Measurements from ENCODE around the gene CD33.
A peak's percentile ranks its signal among the peaks of the same experiment; 100 is the strongest.

CD33 gene

DNA sequence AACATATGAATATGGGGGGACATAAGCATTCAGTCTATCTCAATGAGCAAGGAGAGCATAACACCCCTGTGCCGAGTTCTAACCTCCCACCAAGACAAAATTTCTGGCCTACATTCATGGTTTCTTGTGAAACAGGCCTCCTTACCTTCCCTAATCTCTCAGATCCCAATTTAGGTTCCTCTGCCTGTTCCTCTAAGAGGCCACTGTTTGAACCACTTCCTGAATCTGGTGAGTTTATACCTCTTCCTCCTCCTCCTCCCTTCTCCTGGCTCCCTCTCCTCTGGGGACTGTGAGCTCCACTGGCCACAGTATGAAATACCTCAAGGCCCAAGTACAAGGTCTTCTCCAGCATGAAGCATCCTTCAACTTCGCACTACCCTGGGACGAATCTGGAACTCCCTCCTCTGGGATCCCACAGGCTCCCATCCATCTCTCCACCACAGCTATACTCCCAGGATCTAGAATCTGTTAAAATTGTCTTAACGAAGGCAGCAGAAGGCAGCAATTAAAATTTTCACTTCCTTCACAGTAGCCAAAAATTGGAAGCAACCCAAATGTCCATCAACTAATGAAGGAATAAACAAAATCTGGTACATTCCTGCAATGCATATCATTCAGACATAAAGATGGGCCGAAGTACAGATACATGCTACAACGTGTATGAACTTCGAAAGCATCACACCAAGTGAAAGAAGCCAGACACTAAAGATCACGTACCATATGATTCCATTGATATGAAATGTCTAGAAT lies 18.2 kb downstream of the CD33 start:
- peaks cover 10% of the 10 kb centered on the region for H3K4me1 ChIP-seq (ENCODE audit: insufficient read depth, low read length, poor library complexity, severe bottlenecking)
- TF ChIP-seq, protein P1, sequence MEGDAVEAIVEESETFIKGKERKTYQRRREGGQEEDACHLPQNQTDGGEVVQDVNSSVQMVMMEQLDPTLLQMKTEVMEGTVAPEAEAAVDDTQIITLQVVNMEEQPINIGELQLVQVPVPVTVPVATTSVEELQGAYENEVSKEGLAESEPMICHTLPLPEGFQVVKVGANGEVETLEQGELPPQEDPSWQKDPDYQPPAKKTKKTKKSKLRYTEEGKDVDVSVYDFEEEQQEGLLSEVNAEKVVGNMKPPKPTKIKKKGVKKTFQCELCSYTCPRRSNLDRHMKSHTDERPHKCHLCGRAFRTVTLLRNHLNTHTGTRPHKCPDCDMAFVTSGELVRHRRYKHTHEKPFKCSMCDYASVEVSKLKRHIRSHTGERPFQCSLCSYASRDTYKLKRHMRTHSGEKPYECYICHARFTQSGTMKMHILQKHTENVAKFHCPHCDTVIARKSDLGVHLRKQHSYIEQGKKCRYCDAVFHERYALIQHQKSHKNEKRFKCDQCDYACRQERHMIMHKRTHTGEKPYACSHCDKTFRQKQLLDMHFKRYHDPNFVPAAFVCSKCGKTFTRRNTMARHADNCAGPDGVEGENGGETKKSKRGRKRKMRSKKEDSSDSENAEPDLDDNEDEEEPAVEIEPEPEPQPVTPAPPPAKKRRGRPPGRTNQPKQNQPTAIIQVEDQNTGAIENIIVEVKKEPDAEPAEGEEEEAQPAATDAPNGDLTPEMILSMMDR (conservative IDR thresholded peaks at IDR 0.05; ENCODE audit: low read length), result no peak
- TF ChIP-seq EZH2phosphoT487 (IDR thresholded peaks at IDR 0.05; ENCODE audit: borderline replicate concordance), result no peak
- no peaks in the 10 kb centered on the region for H3K79me2 ChIP-seq (ENCODE audit: insufficient read depth, low read length)
- H3K4me2 ChIP-seq (ENCODE audit: low read depth, low read length, poor library complexity, severe bottlenecking), result no peak overlapping the region
- H3K27me3 ChIP-seq (ENCODE audit: insufficient read depth, low read length, poor library complexity, severe bottlenecking), result no peaks in the 10 kb centered on the region
- no peak overlapping the region for H3K4me3 ChIP-seq (ENCODE audit: low read length, poor library complexity, severe bottlenecking)
- H3K36me3 ChIP-seq (ENCODE audit: insufficient read depth, low read length), result no peaks in the 10 kb centered on the region
- H3F3A ChIP-seq (ENCODE audit: low read depth), result no peaks in the 10 kb centered on the region
- no peak overlapping the region for H2AFZ ChIP-seq (ENCODE audit: low read length)
- no peaks in the 10 kb centered on the region for H3K9me3 ChIP-seq (ENCODE audit: insufficient read depth, low read depth, low read length)
- H3K9me2 ChIP-seq (replicated peaks; ENCODE audit: low read depth, low read length), result no peaks in the 10 kb centered on the region
- no peak overlapping the region for H3K9ac ChIP-seq (ENCODE audit: low read depth, low read length, poor library complexity, severe bottlenecking)
- H4K20me1 ChIP-seq (ENCODE audit: insufficient read depth, low read length, poor library complexity, severe bottlenecking), result no peaks in the 10 kb centered on the region

DNA sequence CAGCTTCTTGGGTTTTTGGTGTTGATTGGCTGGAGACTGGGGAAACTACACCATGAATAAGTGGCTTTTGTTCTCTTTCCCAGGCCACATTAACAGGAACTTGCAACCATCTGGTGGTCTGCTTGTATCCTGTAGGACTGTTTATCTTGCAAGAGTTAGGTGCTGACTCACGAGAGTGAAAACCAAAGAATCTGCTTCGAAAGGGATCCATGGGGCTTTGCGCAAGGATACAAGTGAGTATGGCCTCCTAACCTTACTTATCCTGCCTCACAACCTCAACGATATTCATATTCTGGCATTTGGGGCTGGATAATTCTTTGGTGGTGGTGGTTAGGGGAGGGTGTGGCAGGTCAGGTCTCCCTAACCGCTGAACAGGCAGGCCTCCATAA lies 21.3 kb downstream of the CD33 start:
- peak overlapping the region; percentile 46 for H3K4me2 ChIP-seq (ENCODE audit: low read depth, low read length, poor library complexity, severe bottlenecking)

DNA sequence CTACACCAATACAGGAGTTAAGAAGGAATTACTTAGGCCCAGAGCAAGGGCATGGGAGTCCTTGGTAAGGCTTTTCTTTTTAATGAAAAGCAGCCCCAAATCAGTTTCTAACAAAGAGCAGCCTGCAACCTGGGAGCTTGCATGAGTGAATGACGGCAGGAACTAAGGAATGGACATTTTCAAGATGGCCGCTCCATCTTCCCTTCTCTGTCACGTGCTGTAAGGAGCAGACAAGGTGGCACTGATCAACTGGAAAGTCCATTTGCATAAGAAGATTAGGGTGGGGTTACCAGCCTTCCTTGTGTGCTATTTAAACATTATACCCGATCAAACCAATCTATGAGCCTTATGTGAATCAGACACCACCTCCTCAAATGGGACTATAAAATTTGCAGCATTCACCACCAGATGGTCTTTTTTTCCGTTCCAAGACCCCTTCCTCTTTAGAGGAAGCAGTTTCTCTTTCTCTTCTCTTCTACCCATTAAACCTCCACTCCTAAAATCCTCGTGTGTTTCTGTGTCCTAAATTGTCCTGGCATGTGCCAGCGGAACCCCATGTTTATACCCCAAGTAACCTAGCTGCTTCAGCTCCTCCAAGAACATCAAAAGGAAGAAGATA lies 23.2 kb downstream of the CD33 start:
- H4K20me1 ChIP-seq (ENCODE audit: insufficient read depth, low read length, poor library complexity, severe bottlenecking), result no peaks in the 10 kb centered on the region
- no peak overlapping the region for H3K4me2 ChIP-seq (ENCODE audit: low read depth, low read length, poor library complexity, severe bottlenecking)

More for the DNA sequence above, 21.3 kb downstream of the CD33 start:
- no peaks in the 10 kb centered on the region for H3F3A ChIP-seq (ENCODE audit: low read depth)
- no peaks in the 10 kb centered on the region for H3K79me2 ChIP-seq (ENCODE audit: insufficient read depth, low read length)
- TF ChIP-seq EZH2phosphoT487 (IDR thresholded peaks at IDR 0.05; ENCODE audit: borderline replicate concordance), result no peak
- no peaks in the 10 kb centered on the region for H3K36me3 ChIP-seq (ENCODE audit: insufficient read depth, low read length)
- no peaks in the 10 kb centered on the region for H3K9me3 ChIP-seq (ENCODE audit: insufficient read depth, low read depth, low read length)
- no peak overlapping the region for H3K4me3 ChIP-seq (ENCODE audit: low read length, poor library complexity, severe bottlenecking)
- H3K9ac ChIP-seq (ENCODE audit: low read depth, low read length, poor library complexity, severe bottlenecking), result no peak overlapping the region
- no peaks in the 10 kb centered on the region for H3K9me2 ChIP-seq (replicated peaks; ENCODE audit: low read depth, low read length)
- H3K27me3 ChIP-seq (ENCODE audit: insufficient read depth, low read length, poor library complexity, severe bottlenecking), result no peaks in the 10 kb centered on the region
- no peaks in the 10 kb centered on the region for H4K20me1 ChIP-seq (ENCODE audit: insufficient read depth, low read length, poor library complexity, severe bottlenecking)
- H2AFZ ChIP-seq (ENCODE audit: low read length), result no peak overlapping the region; the same call in 1 of the 2 replicates
- H3K4me1 ChIP-seq (ENCODE audit: insufficient read depth, low read length, poor library complexity, severe bottlenecking), result peaks cover 10% of the 10 kb centered on the region

More for the DNA sequence above, 23.2 kb downstream of the CD33 start:
- no peaks in the 10 kb centered on the region for H3K9me2 ChIP-seq (replicated peaks; ENCODE audit: low read depth, low read length)
- H3K36me3 ChIP-seq (ENCODE audit: insufficient read depth, low read length), result no peaks in the 10 kb centered on the region
- H3K9me3 ChIP-seq (ENCODE audit: insufficient read depth, low read depth, low read length), result no peaks in the 10 kb centered on the region
- H3K9ac ChIP-seq (ENCODE audit: low read depth, low read length, poor library complexity, severe bottlenecking), result no peak overlapping the region
- no peaks in the 10 kb centered on the region for H3K27me3 ChIP-seq (ENCODE audit: insufficient read depth, low read length, poor library complexity, severe bottlenecking)
- H2AFZ ChIP-seq (ENCODE audit: low read length), result no peak overlapping the region
- H3K4me3 ChIP-seq (ENCODE audit: low read length, poor library complexity, severe bottlenecking), result no peak overlapping the region
- peaks cover 10% of the 10 kb centered on the region for H3K4me1 ChIP-seq (ENCODE audit: insufficient read depth, low read length, poor library complexity, severe bottlenecking)
- no peaks in the 10 kb centered on the region for H3F3A ChIP-seq (ENCODE audit: low read depth)
- TF ChIP-seq EZH2phosphoT487 (IDR thresholded peaks at IDR 0.05; ENCODE audit: borderline replicate concordance), result no peak
- TF ChIP-seq, protein P1 (conservative IDR thresholded peaks at IDR 0.05; ENCODE audit: low read length), result no peak
- no peaks in the 10 kb centered on the region for H3K79me2 ChIP-seq (ENCODE audit: insufficient read depth, low read length)
